IMR-90 (cell line): ENCODE results near the gene USP50. TPM values are rescaled to one million over a fixed set of nuclear protein-coding genes. Genes with fewer than 3 reads are reported as not detected.

Experiments
- ATAC-seq: fragments of 200-7000 bp; cut with Tn5 transposase; 2 replicates; pipeline ENCODE4 v1.9.1; 2020; ENCODE audit warnings: low read depth, mild to moderate bottlenecking, moderate library complexity
- BruUV-seq: library from RNA; stranded (reverse); fragments of 400-500 nt; replicated peaks from 2 replicates; lab custom pipeline; 2021; lab: Mats Ljungman, UMichigan
- CTCF ChIA-PET: fragments of 300-600 bp; formaldehyde crosslinking; extraction: SDS; loops from one replicate; lab custom pipeline; 2021; ENCODE audit warnings: antibody characterized with exemption; lab: Yijun Ruan, JAX
- POLR2A ChIA-PET: fragments of 300-600 bp; sonication (Branson Sonifier 250); formaldehyde crosslinking; loops from one replicate; lab custom pipeline; 2022; ENCODE audit warnings: antibody characterized with exemption; ENCODE audit not compliant: unreplicated experiment; lab: Charles Lee
- DNase-seq: peaks from one replicate; pipeline ENCODE4 v3.0.0; 2013
- H2AFZ ChIP-seq: replicated peaks from 2 replicates; pipeline ENCODE3; 2013; ENCODE audit warnings: low read length, mild to moderate bottlenecking; ENCODE audit not compliant: poor library complexity
- H2AK5ac ChIP-seq: 2 replicates; pipeline ENCODE4 v1.6.1; 2013; ENCODE audit warnings: low read depth, low read length, inconsistent platforms
- H2AK9ac ChIP-seq: replicated peaks from 2 replicates; pipeline ENCODE3; 2013; ENCODE audit warnings: mild to moderate bottlenecking, low read depth, low read length, moderate library complexity; ENCODE audit not compliant: poor library complexity
- H2BK120ac ChIP-seq: 2 replicates; pipeline ENCODE4 v1.6.1; 2013; ENCODE audit warnings: low read depth, low read length, inconsistent platforms
- H2BK15ac ChIP-seq: 3 replicates; pipeline ENCODE4 v1.6.1; 2013; ENCODE audit warnings: low read depth, low read length, inconsistent platforms
- H2BK20ac ChIP-seq: 2 replicates; pipeline ENCODE4 v1.6.1; 2013; ENCODE audit warnings: low read depth, mild to moderate bottlenecking, inconsistent platforms, low read length, moderate library complexity
- H2BK5ac ChIP-seq: 2 replicates; pipeline ENCODE4 v1.6.1; 2013; ENCODE audit warnings: mild to moderate bottlenecking, low read depth, low read length, inconsistent platforms; ENCODE audit not compliant: poor library complexity, severe bottlenecking
- H3K14ac ChIP-seq: replicated peaks from 2 replicates; pipeline ENCODE4 v1.6.1; 2013; ENCODE audit warnings: low read depth, low read length, inconsistent platforms
- H3K18ac ChIP-seq: 2 replicates; pipeline ENCODE4 v1.6.1; 2013; ENCODE audit warnings: low read depth, low read length, control low read depth
- H3K23ac ChIP-seq: 2 replicates; pipeline ENCODE4 v1.6.1; 2013; ENCODE audit warnings: low read depth, low read length, inconsistent platforms
- H3K27ac ChIP-seq: 2 replicates; pipeline ENCODE4 v1.5.1; 2013; ENCODE audit warnings: mild to moderate bottlenecking, control low read depth, low read length; ENCODE audit not compliant: insufficient read depth
- H3K27me3 ChIP-seq: 2 replicates; pipeline ENCODE4 v1.6.1; 2013; ENCODE audit warnings: low read length; ENCODE audit not compliant: control insufficient read depth, insufficient read depth
- H3K36me3 ChIP-seq: 2 replicates; pipeline ENCODE4 v1.6.1; 2013; ENCODE audit warnings: low read length, mixed read lengths; ENCODE audit not compliant: control insufficient read depth, insufficient read depth
- H3K4ac ChIP-seq: 2 replicates; pipeline ENCODE4 v1.6.1; 2013; ENCODE audit warnings: low read depth, low read length, inconsistent platforms
- H3K4me1 ChIP-seq: 2 replicates; pipeline ENCODE4 v1.6.1; 2013; ENCODE audit warnings: low read length, mixed read lengths; ENCODE audit not compliant: control insufficient read depth, insufficient read depth
- H3K4me2 ChIP-seq: 2 replicates; pipeline ENCODE4 v1.6.1; 2013; ENCODE audit warnings: low read depth, mild to moderate bottlenecking, control low read depth, low read length, moderate library complexity
- H3K4me3 ChIP-seq: 2 replicates; pipeline ENCODE4 v1.5.1; 2013; ENCODE audit warnings: low read depth, mild to moderate bottlenecking, control low read depth, low read length, moderate library complexity; ENCODE audit not compliant: insufficient read depth
- H3K56ac ChIP-seq: 2 replicates; pipeline ENCODE4 v1.6.1; 2013; ENCODE audit warnings: low read length, inconsistent platforms; ENCODE audit not compliant: insufficient read depth; ENCODE audit errors: extremely low read depth
- H3K79me1 ChIP-seq, 2 experiments: 2 replicates each; pipeline ENCODE4 v1.6.1; 2013; ENCODE audit warnings: low read length in 2 of 2, inconsistent platforms in 1 of 2, low read depth in 1 of 2
- H3K9ac ChIP-seq: 2 replicates; pipeline ENCODE4 v1.6.1; 2013; ENCODE audit warnings: low read depth, low read length, control low read depth
- H3K9me1 ChIP-seq: 2 replicates; pipeline ENCODE4 v1.6.1; 2013; ENCODE audit warnings: low read length, inconsistent platforms; ENCODE audit not compliant: insufficient read depth
- H3K9me3 ChIP-seq: 2 replicates; pipeline ENCODE4 v1.6.1; 2013; ENCODE audit warnings: low read length; ENCODE audit not compliant: control insufficient read depth, insufficient read depth
- H4K20me1 ChIP-seq: 2 replicates; pipeline ENCODE4 v1.6.1; 2013; ENCODE audit warnings: low read length, inconsistent platforms; ENCODE audit not compliant: insufficient read depth
- H4K5ac ChIP-seq: 2 replicates; pipeline ENCODE4 v1.6.1; 2013; ENCODE audit warnings: mild to moderate bottlenecking, low read depth, low read length, control low read depth
- H4K8ac ChIP-seq, 2 experiments: 2 replicates each; pipeline ENCODE4 v1.6.1; 2013; ENCODE audit warnings: low read depth in 2 of 2, low read length in 2 of 2, control low read depth in 1 of 2, inconsistent platforms in 1 of 2
- H4K91ac ChIP-seq: 2 replicates; pipeline ENCODE4 v1.6.1; 2013; ENCODE audit warnings: low read depth, low read length, inconsistent platforms; ENCODE audit not compliant: insufficient read depth
- FOS ChIP-seq: fragments of 150-350 bp; IDR thresholded peaks from 2 replicates; pipeline ENCODE4 v1.6.1; 2016; ENCODE audit warnings: low read depth, low read length
- WGBS, 2 experiments: methylation state at CpG; one replicate each; pipeline versions ENCODE4 v1.1.5 to v1.1.7; 2013; ENCODE audit warnings: missing lambda C conversion rate in 2 of 2; ENCODE audit not compliant: insufficient read length in 1 of 2; ENCODE audit errors: extremely low coverage in 2 of 2; 5-methylcytosine and 5-hydroxymethylcytosine counted together
- dilution Hi-C: fragments of 300-500 bp; cut with HindIII; formaldehyde crosslinking; loops from one replicate; pipeline ENCODE4 v1.14.3; 2018; ENCODE audit warnings: low sequenced_read_pairs; ENCODE audit not compliant: unreplicated experiment
- in situ Hi-C: fragments of 300-500 bp; cut with MboI; formaldehyde crosslinking; loops from 3 replicates; pipeline ENCODE4 v1.14.3; 2019; ENCODE audit warnings: low sequenced_read_pairs, inconsistent platforms, mixed read lengths
- intact Hi-C: fragments of 100-400 bp; cut with micrococcal nuclease; formaldehyde crosslinking; loops from 2 replicates; pipeline ENCODE4 v1.10.0; 2022
- polyA plus RNA-seq, 3 experiments: library from polyadenylated mRNA; depleted of rRNA; stranded (reverse); fragments of >200 nt; gene quantifications; 2 replicates each; pipeline ENCODE4 v1.2.3, GENCODE V29; 2012; ENCODE audit warnings: low replicate concordance in 1 of 3
- total RNA-seq: library from RNA; depleted of rRNA; stranded (reverse); fragments of >200 nt; gene quantifications from 2 replicates; pipeline ENCODE4 v1.2.3, GENCODE V29; 2012

USP50 gene
- total and polyA plus RNA-seq, 2 of the 4 experiments (the other 2 are of a cell fraction), result not detected

DNA sequence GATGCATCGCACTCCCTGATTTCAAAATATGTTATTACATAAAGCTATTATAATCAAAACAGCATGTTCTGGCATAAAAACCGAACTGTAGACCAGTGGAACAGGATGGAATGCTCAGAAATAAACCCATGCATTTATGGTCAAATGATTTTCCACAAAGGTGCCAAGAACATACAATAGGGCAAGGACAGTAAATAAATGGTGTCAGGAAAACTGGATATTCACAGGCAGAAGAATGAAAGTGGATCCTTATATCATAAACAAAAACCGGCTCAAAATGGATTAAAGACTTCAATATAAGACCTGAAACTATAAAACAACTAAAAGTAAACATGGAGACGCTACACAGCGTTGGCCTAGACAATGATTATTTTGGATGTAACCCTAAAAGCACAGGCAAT is 22.6 kb downstream of the USP50 start:
- no peak for ATAC-seq
- Histone ChIP-seq H2BK15ac (no peak overlapping the region), H3K9me1 (no peaks in the 10 kb centered on the region), H2BK20ac (no peak overlapping the region), H3K36me3 (no peaks in the 10 kb centered on the region), H3K18ac (no peak overlapping the region), H3K14ac (no peak overlapping the region), H2AK9ac (no peak overlapping the region), H3K4me3 (no peak overlapping the region), H3K27me3 (peaks cover 1% of the 10 kb centered on the region; the same call in 1 of the 2 replicates), H2AFZ (no peak overlapping the region), H2AK5ac (no peak overlapping the region), H3K56ac (no peak overlapping the region), H3K79me1 (no peaks in the 10 kb centered on the region), H2BK120ac (no peak overlapping the region), H3K4me2 (no peak overlapping the region), H4K5ac (no peak overlapping the region), H4K20me1 (no peaks in the 10 kb centered on the region), H4K8ac (no peak overlapping the region), H3K23ac (no peak overlapping the region), H2BK5ac (no peak overlapping the region), H4K91ac (no peak overlapping the region), H3K4me1 (no peaks in the 10 kb centered on the region), H3K9me3 (no peaks in the 10 kb centered on the region), H3K9ac (no peak overlapping the region), H3K4ac (no peak overlapping the region), H3K27ac (no peak overlapping the region)
- ChIA-PET POLR2A (no interaction called here), CTCF (interaction anchor here (0.7 kb wide), 1 partner anchor 12 kb away, joined by 3 read pairs; no protein-coding TSS in a partner anchor)
- intact Hi-C loops, result no loop called here
- in situ Hi-C loops, result no loop called here
- dilution Hi-C loops, result no loop called here
- no CpG with 5 or more reads among the region's 5 CpGs for WGBS, 2 experiments
- no peak for DNase-seq
- BruUV-seq, result no TSS peak
- no peak for TF ChIP-seq FOS
